Nephron (organoid): Measurements from ENCODE around the gene UTY.

Experiments
- H3K27ac Mint-ChIP-seq, 3 experiments: 2 replicates each; pipeline ENCODE4 v1.8.0; 2020; ENCODE audit warnings: mixed read lengths in 3 of 3, mild to moderate bottlenecking in 2 of 3, moderate library complexity in 1 of 3
- H3K27me3 Mint-ChIP-seq: 2 replicates; pipeline ENCODE4 v1.8.0; 2021; ENCODE audit warnings: low read depth, mild to moderate bottlenecking, moderate library complexity, mixed read lengths
- H3K36me3 Mint-ChIP-seq: 2 replicates; pipeline ENCODE4 v1.8.0; 2020; ENCODE audit warnings: low read depth, mixed read lengths
- H3K4me1 Mint-ChIP-seq: 2 replicates; pipeline ENCODE4 v1.8.0; 2020; ENCODE audit warnings: mixed read lengths
- H3K4me3 Mint-ChIP-seq, 3 experiments: 2 replicates each; pipeline ENCODE4 v1.8.0; 2020; ENCODE audit warnings: mild to moderate bottlenecking in 3 of 3, mixed read lengths in 3 of 3, moderate library complexity in 2 of 3
- H3K9me3 Mint-ChIP-seq: 2 replicates; pipeline ENCODE4 v1.8.0; 2020; ENCODE audit warnings: mixed read lengths
- CTCF ChIP-seq, 3 experiments: fragments of 200-600 bp; sonication (generic); IDR thresholded peaks; one replicate each; pipeline ENCODE4 v1.5.0; 2021; ENCODE audit warnings: antibody characterized with exemption in 3 of 3; ENCODE audit not compliant: unreplicated experiment in 3 of 3

The UTY gene

GRCh38 chrY:13370868-13371800 lies 108.7 kb downstream of the UTY start:
- H3K9me3 Mint-ChIP-seq: no peaks in the 10 kb centered on the region
- TF ChIP-seq CTCF (IDR thresholded peaks at IDR 0.05; ENCODE audit: unreplicated experiment in 3 of 3): no peak
- H3K4me3 Mint-ChIP-seq: no peak overlapping the region
- H3K36me3 Mint-ChIP-seq: no peaks in the 10 kb centered on the region
- H3K27me3 Mint-ChIP-seq: no peaks in the 10 kb centered on the region
- no peak overlapping the region for H3K27ac Mint-ChIP-seq
- H3K4me1 Mint-ChIP-seq: no peaks in the 10 kb centered on the region

GRCh38 chrY:13370245-13370644 lies 109.6 kb downstream of the UTY start:
- no peaks in the 10 kb centered on the region for H3K4me1 Mint-ChIP-seq
- H3K27ac Mint-ChIP-seq: no peak overlapping the region
- no peaks in the 10 kb centered on the region for H3K9me3 Mint-ChIP-seq
- H3K4me3 Mint-ChIP-seq: no peak overlapping the region
- no peaks in the 10 kb centered on the region for H3K36me3 Mint-ChIP-seq
- no peak for TF ChIP-seq CTCF (IDR thresholded peaks at IDR 0.05; ENCODE audit: unreplicated experiment in 3 of 3)
- H3K27me3 Mint-ChIP-seq: no peaks in the 10 kb centered on the region

GRCh38 chrY:13368513-13368845 lies 111.4 kb downstream of the UTY start:
- Mint-ChIP-seq H3K9me3 (no peaks in the 10 kb centered on the region), H3K36me3 (no peaks in the 10 kb centered on the region), H3K27me3 (no peaks in the 10 kb centered on the region), H3K4me1 (no peaks in the 10 kb centered on the region), H3K4me3 (no peak overlapping the region), H3K27ac (no peak overlapping the region)
- no peak for TF ChIP-seq CTCF (IDR thresholded peaks at IDR 0.05; ENCODE audit: unreplicated experiment in 3 of 3)

GRCh38 chrY:13363641-13364040 lies 116.2 kb downstream of the UTY start:
- Mint-ChIP-seq H3K4me1 (no peaks in the 10 kb centered on the region), H3K36me3 (no peaks in the 10 kb centered on the region), H3K27me3 (no peaks in the 10 kb centered on the region), H3K9me3 (no peaks in the 10 kb centered on the region), H3K27ac (no peak overlapping the region), H3K4me3 (no peak overlapping the region)
- no peak for TF ChIP-seq CTCF (IDR thresholded peaks at IDR 0.05; ENCODE audit: unreplicated experiment in 3 of 3)

GRCh38 chrY:13362662-13363061 lies 117.2 kb downstream of the UTY start:
- Mint-ChIP-seq H3K9me3 (no peaks in the 10 kb centered on the region), H3K4me3 (no peak overlapping the region)
- no peak for TF ChIP-seq CTCF (IDR thresholded peaks at IDR 0.05; ENCODE audit: unreplicated experiment in 3 of 3)

More at GRCh38 chrY:13362662-13363061, 117.2 kb downstream of the UTY start:
- Mint-ChIP-seq H3K4me1 (no peaks in the 10 kb centered on the region), H3K36me3 (no peaks in the 10 kb centered on the region), H3K27me3 (no peaks in the 10 kb centered on the region), H3K27ac (no peak overlapping the region)
